ENCODE data around the gene SLC47A2.

SLC47A2 gene

GRCh38 chr17:19747829-19748806 lies 31.7 kb upstream of the SLC47A2 start, which contains the start of gene ALDH3A1:
ALDH3A1 (minus strand) TSS chr17:19748298; CDS start chr17:19745129, 3,169 bp downstream.
- no peak for DNase-seq (ENCODE audit: low read depth, low spot score)

- no peak for DNase-seq (ENCODE audit: low read depth, low spot score)
Measured at GRCh38 chr17:19747159-19747719, 30.9 kb upstream of the SLC47A2 start.

GRCh38 chr17:19746517-19746916 lies 30.1 kb upstream of the SLC47A2 start:
- DNase-seq (ENCODE audit: low read depth, low spot score) = no peak

GRCh38 chr17:19744922-19745757 lies 28.8 kb upstream of the SLC47A2 start:
- DNase-seq (ENCODE audit: low read depth, low spot score) = no peak

- DNase-seq (ENCODE audit: low read depth, low spot score) = no peak
Measured at GRCh38 chr17:19744492-19744891, 28.1 kb upstream of the SLC47A2 start.

GRCh38 chr17:19743101-19744100 lies 27.0 kb upstream of the SLC47A2 start:
- DNase-seq (ENCODE audit: low read depth, low spot score) = no peak

- DNase-seq (ENCODE audit: low read depth, low spot score) = no peak
Measured at GRCh38 chr17:19742495-19742894, 26.1 kb upstream of the SLC47A2 start.

GRCh38 chr17:19741832-19742457 lies 25.6 kb upstream of the SLC47A2 start:
- no peak for DNase-seq (ENCODE audit: low read depth, low spot score)

GRCh38 chr17:19740933-19741332 lies 24.5 kb upstream of the SLC47A2 start:
- DNase-seq (ENCODE audit: low read depth, low spot score) = no peak

GRCh38 chr17:19739241-19740201 lies 23.1 kb upstream of the SLC47A2 start:
- no peak for DNase-seq (ENCODE audit: low read depth, low spot score)

GRCh38 chr17:19738757-19739156 lies 22.4 kb upstream of the SLC47A2 start:
- DNase-seq (ENCODE audit: low read depth, low spot score) = no peak

- DNase-seq (ENCODE audit: low read depth, low spot score) = no peak
Measured at GRCh38 chr17:19738073-19738449, 21.7 kb upstream of the SLC47A2 start.

GRCh38 chr17:19737305-19738072 lies 21.1 kb upstream of the SLC47A2 start:
- DNase-seq (ENCODE audit: low read depth, low spot score) = no peak

- DNase-seq (ENCODE audit: low read depth, low spot score) = no peak
Measured at GRCh38 chr17:19736071-19736470, 19.7 kb upstream of the SLC47A2 start.

- DNase-seq (ENCODE audit: low read depth, low spot score) = no peak
Measured at GRCh38 chr17:19733953-19734526, 17.7 kb upstream of the SLC47A2 start.

GRCh38 chr17:19731626-19732025 lies 15.2 kb upstream of the SLC47A2 start:
- DNase-seq (ENCODE audit: low read depth, low spot score) = no peak

- DNase-seq (ENCODE audit: low read depth, low spot score) = no peak
Measured at GRCh38 chr17:19730843-19731242, 14.5 kb upstream of the SLC47A2 start.

GRCh38 chr17:19729900-19730299 lies 13.5 kb upstream of the SLC47A2 start:
- no peak for DNase-seq (ENCODE audit: low read depth, low spot score)
